GM21381 (cell line): Measurements from ENCODE around the gene SERINC2.
"Not testable (repeated sequence)": the region's sequence is repeated elsewhere in the genome, so short reads cannot be mapped to it uniquely, and the experiment has no call there.

Experiments used
- ATAC-seq: cut with Tn5 transposase; IDR thresholded peaks from one replicate; pipeline ENCODE4 v1.9.1; 2021; ENCODE audit warnings: mild to moderate bottlenecking, moderate library complexity; ENCODE audit not compliant: unreplicated experiment

The SERINC2 gene

GRCh38 chr1:31431351-31432257 is 18.6 kb downstream of the SERINC2 start:
- not testable (repeated sequence) for ATAC-seq

DNA sequence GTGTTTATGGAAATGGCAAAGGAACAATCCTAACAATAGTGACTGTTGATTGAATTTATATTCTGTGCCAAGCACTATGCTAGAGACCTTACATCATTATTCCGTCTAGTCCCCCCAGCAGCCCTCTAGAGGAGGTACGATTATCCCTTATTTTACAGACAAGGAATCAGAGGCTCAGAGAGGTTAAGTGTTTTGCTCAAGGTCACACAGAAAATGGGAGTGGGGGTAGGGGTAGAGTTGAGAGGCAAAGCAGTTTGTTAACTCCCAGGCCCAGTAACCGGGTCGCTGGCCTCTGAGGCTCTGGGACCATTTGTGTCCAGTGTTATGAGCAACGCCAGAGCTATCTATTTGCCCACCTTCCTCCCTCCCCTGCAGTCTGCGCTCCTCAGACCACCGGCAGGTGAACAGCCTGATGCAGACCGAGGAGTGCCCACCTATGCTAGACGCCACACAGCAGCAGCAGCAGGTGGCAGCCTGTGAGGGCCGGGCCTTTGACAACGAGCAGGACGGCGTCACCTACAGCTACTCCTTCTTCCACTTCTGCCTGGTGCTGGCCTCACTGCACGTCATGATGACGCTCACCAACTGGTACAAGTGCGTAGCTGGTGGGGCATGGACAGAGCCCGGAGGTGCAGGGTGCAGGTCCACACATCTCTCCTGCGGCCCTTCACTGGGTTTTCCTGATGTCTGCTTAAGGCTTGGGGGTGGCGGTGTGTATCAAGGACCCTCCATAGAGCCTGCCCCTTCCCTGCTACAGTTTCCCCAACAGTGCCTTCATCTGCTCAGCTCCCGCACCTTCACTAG is 19.8 kb downstream of the SERINC2 start:
- ATAC-seq, result no peak

DNA sequence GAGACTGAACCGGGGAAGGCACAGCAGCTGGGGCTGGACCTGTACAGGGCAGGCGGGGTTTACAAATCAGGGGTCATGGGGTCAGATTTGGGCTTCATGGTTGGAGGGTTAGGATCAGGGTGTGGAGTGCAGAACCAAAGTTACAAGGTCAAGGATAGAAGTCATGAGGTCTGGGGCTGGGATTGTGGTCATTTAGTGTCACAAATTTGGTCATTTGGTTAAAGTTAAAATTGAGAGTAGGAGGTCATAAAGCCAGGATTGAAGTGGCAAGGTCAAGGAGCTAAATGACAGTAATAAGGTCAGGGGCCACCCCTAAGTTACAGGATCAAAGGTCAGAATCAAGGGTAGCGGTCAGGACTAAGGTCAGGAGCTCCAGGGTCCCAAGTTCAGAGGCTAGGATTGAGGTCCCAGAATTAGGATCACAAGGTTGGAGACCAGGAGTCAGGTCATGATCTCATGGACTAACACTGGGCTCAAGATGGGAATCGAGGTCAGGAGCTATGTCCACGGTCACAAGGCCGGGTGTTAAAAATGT is 20.4 kb downstream of the SERINC2 start:
- no peak for ATAC-seq

GRCh38 chr1:31434101-31434871 is 21.3 kb downstream of the SERINC2 start:
- ATAC-seq, result no peak

- no peak for ATAC-seq
Measured at GRCh38 chr1:31434979-31435378, 22.0 kb downstream of the SERINC2 start.

GRCh38 chr1:31435471-31436409 is 22.7 kb downstream of the SERINC2 start:
- ATAC-seq, result no peak

DNA sequence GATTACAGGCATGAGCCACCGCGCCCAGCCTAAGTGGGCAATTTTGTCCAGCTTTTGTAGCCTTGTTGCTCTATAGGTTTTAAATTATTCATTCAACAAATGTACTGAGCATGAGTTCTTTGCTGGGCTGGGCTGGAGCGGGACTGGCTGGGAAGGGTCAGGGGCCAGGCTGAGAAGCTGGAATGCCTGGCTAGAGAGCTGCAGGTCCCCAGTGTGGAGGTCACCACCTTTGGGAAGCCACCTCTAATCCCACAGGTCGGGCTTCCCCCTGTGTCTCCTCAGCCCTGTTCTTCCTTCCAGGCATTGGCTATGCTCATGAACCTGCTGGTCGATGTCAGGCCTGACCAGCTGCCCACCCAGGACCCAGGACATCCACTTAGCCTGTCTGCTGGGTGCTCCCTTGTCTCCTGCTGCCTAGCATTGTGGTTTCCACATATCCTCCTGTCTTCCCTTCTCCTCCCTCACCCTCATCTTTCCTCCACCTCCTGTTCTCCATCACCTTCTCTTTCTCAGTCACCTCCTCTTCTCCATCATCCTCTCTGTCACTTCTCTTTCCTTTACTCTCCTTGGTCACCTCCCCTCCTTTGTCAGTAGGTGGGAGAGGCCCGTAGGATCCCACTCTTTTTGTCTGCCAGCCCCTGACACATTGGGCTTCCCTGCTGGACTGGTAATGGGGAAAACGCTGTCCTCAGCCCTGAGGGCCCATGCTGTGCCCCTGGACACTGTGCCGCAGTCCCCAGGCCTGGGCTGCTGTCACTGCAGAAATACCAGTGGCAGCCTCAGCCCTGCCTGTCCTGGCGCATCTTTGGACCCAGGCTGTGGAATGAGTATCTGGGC is 23.8 kb downstream of the SERINC2 start:
- ATAC-seq, result no peak

GRCh38 chr1:31437433-31438037 is 24.5 kb downstream of the SERINC2 start:
- no peak for ATAC-seq

DNA sequence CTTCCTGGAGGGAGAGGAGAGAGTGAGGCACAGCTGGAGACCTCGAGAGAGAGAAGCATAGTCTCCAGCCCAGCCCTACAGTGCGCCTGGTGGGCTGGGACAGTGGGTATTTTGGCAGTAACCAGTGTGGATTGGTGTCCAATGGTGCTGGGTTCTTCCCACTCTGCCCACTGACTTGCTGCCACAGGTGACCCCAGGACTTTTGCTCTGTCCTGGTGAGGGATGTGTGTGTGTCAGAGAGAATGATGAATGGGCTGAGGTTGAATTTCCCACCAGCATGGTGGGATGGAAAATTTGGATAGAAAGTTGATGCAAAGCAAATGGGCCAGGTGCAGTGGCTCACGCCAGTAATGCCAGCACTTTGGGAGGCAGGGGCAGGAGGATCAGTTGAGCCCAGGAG is 26.3 kb downstream of the SERINC2 start:
- no peak for ATAC-seq

DNA sequence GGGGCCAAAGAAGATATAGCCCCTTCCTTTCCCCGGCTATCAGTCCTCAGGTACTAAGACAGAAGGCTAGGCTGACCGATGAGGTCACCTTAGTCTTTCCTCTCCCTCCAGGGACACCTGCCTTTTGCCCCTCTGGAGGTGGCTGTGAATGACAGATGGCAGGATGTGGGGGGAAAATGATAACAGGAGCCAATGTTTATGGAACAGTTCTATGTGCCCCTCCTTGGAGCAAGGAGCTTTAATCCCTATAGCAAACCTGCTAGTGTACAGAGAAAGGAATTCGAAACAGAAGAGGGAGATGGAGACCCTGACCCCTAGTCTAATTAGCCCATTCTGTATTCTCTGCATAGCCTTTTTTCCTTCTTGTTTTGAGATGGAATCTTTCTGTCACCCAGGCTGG is 28.1 kb downstream of the SERINC2 start:
- ATAC-seq, result no peak

GRCh38 chr1:31441558-31441957 is 28.5 kb downstream of the SERINC2 start:
- no peak for ATAC-seq

- no peak for ATAC-seq
Measured at GRCh38 chr1:31441970-31442647, 29.1 kb downstream of the SERINC2 start.

DNA sequence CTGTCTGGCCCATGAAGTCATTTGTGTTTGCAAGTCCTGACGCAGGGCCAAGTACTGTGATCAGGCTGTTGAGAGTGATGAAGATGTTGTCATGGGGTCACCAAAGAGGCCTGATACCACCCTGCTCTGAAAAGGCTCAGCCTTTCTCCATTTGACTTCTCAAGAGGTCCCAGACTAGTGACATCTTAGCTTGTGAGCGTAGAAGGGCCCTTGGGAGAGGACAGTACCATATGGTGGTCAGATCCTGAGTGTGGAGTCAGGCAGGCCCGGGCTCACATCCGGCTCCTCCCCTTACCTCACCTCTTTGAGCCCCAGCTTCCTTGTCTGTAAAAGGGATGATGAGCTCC is 29.6 kb downstream of the SERINC2 start:
- ATAC-seq, result no peak

- ATAC-seq, result no peak
Measured at GRCh38 chr1:31443673-31444072, 30.7 kb downstream of the SERINC2 start.

GRCh38 chr1:31444725-31445448 is 31.9 kb downstream of the SERINC2 start:
- no peak for ATAC-seq

GRCh38 chr1:31445951-31446350 is 32.9 kb downstream of the SERINC2 start:
- ATAC-seq, result no peak

GRCh38 chr1:31447210-31447609 is 34.2 kb downstream of the SERINC2 start:
- no peak for ATAC-seq
